ENCODE data around the gene SMARCA1. TPM values are rescaled to one million over a fixed set of nuclear protein-coding genes. Genes with fewer than 3 reads are reported as not detected.
A peak's percentile ranks its signal among the peaks of the same experiment; 100 is the strongest.
"Not testable (repeated sequence)": the region's sequence is repeated elsewhere in the genome, so short reads cannot be mapped to it uniquely, and the experiment has no call there.

The SMARCA1 gene
- total RNA-seq, 1 donor from 2014 or later = 123 TPM

GRCh38 chrX:129561453-129561852 lies 38.2 kb upstream of the SMARCA1 start:
- Mint-ChIP-seq H3K36me3 (ENCODE audit: low read depth) (peaks cover 49% of the 10 kb centered on the region), H3K4me3 (ENCODE audit: unreplicated experiment) (no peak overlapping the region)

GRCh38 chrX:129559783-129560182 lies 36.5 kb upstream of the SMARCA1 start:
- no peak overlapping the region for H3K4me3 Mint-ChIP-seq (ENCODE audit: unreplicated experiment)
- H3K36me3 Mint-ChIP-seq (ENCODE audit: low read depth) = peaks cover 45% of the 10 kb centered on the region
- H3K27me3 Mint-ChIP-seq (ENCODE audit: low read depth) = no peaks in the 10 kb centered on the region
- H3K4me1 Mint-ChIP-seq (ENCODE audit: low read depth) = peaks cover 13% of the 10 kb centered on the region
- no peak overlapping the region for H3K27ac Mint-ChIP-seq (ENCODE audit: unreplicated experiment)
- DNase-seq (ENCODE audit: low spot score) = no peak
- H3K9me3 Mint-ChIP-seq (ENCODE audit: low read depth) = peaks cover 2% of the 10 kb centered on the region
- TF ChIP-seq CTCF (IDR thresholded peaks at IDR 0.05) = peak; percentile 13

More at GRCh38 chrX:129561453-129561852, 38.2 kb upstream of the SMARCA1 start:
- no peak for TF ChIP-seq CTCF (IDR thresholded peaks at IDR 0.05)
- H3K27ac Mint-ChIP-seq (ENCODE audit: unreplicated experiment) = no peak overlapping the region
- DNase-seq (ENCODE audit: low spot score) = no peak
- no peaks in the 10 kb centered on the region for H3K27me3 Mint-ChIP-seq (ENCODE audit: low read depth)
- peaks cover 2% of the 10 kb centered on the region for H3K9me3 Mint-ChIP-seq (ENCODE audit: low read depth)
- H3K4me1 Mint-ChIP-seq (ENCODE audit: low read depth) = peaks cover 28% of the 10 kb centered on the region

- no peak for DNase-seq (ENCODE audit: low spot score)
- peaks cover 13% of the 10 kb centered on the region for H3K4me1 Mint-ChIP-seq (ENCODE audit: low read depth)
- H3K4me3 Mint-ChIP-seq (ENCODE audit: unreplicated experiment) = no peak overlapping the region
- no peaks in the 10 kb centered on the region for H3K27me3 Mint-ChIP-seq (ENCODE audit: low read depth)
- no peaks in the 10 kb centered on the region for H3K9me3 Mint-ChIP-seq (ENCODE audit: low read depth)
- H3K27ac Mint-ChIP-seq (ENCODE audit: unreplicated experiment) = no peak overlapping the region
- no peak for TF ChIP-seq CTCF (IDR thresholded peaks at IDR 0.05)
- peaks cover 42% of the 10 kb centered on the region for H3K36me3 Mint-ChIP-seq (ENCODE audit: low read depth)
These were observed 34.7 kb upstream of the SMARCA1 start for GRCh38 chrX:129557844-129558480.

GRCh38 chrX:129556806-129557315 lies 33.6 kb upstream of the SMARCA1 start:
- Mint-ChIP-seq H3K4me3 (ENCODE audit: unreplicated experiment) (no peak overlapping the region), H3K4me1 (ENCODE audit: low read depth) (peaks cover 13% of the 10 kb centered on the region), H3K36me3 (ENCODE audit: low read depth) (peaks cover 38% of the 10 kb centered on the region), H3K27ac (ENCODE audit: unreplicated experiment) (no peak overlapping the region), H3K9me3 (ENCODE audit: low read depth) (no peaks in the 10 kb centered on the region), H3K27me3 (ENCODE audit: low read depth) (no peaks in the 10 kb centered on the region)
- DNase-seq (ENCODE audit: low spot score) = no peak
- TF ChIP-seq CTCF (IDR thresholded peaks at IDR 0.05) = no peak

GRCh38 chrX:129554816-129555215 lies 31.5 kb upstream of the SMARCA1 start:
- peaks cover 36% of the 10 kb centered on the region for H3K36me3 Mint-ChIP-seq (ENCODE audit: low read depth)
- H3K9me3 Mint-ChIP-seq (ENCODE audit: low read depth) = not testable (repeated sequence)

More at GRCh38 chrX:129554816-129555215, 31.5 kb upstream of the SMARCA1 start:
- not testable (repeated sequence) for DNase-seq (ENCODE audit: low spot score); H3K27me3 Mint-ChIP-seq (ENCODE audit: low read depth); H3K27ac Mint-ChIP-seq (ENCODE audit: unreplicated experiment); H3K4me3 Mint-ChIP-seq (ENCODE audit: unreplicated experiment)
- TF ChIP-seq CTCF (IDR thresholded peaks at IDR 0.05) = peak; percentile 56
- peaks cover 13% of the 10 kb centered on the region for H3K4me1 Mint-ChIP-seq (ENCODE audit: low read depth)

Measured in chondrocyte (in vitro differentiated cells).